ENCODE results near the gene SERTM2. TPM values are rescaled to one million over a fixed set of nuclear protein-coding genes. Genes with fewer than 3 reads are reported as not detected.

SERTM2 gene
- total RNA-seq, 1 experiment from 2014 or later, result 1.4 TPM

DNA sequence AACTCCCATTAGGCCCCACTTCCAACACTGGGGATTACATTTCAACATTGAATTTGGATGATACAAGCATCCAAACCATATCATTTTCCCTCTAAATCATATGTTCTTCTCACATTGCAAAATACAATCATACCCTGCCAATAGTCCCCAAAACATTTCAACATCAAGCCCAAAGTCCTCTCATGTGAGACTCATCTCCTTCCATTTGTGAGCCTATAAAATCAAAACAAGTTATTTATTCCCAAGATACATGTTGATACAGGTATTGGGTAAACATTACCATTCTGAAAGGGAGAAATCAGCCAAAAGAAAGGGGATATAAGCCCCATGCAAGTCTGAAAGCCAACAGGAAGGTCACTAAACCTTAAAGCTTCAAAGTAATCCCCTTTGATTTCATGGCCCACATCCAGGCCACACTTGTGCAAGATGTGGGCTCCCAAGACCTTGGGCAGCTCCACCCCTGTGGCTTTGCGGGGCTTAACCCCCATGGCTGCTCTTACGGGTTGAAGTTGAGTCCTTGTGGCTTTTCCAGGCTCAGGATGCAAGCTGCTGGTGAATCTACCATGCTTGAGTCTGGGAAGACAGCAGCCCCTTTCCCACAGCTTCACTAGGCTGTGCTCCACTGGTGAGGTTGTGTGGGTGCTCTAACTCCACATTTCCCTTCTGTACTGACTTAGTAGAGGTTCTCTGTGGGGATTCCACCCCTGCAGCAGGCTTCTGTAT lies 40.6 kb upstream of the SERTM2 start:
- ChIA-PET CTCF (no interaction called here), POLR2A (no interaction called here)
- intact Hi-C loops (cut with micrococcal nuclease; ENCODE audit: unreplicated experiment), result no loop called here
- Histone ChIP-seq H3K27me3 (replicated peaks; ENCODE audit: control insufficient read depth, insufficient read depth, low read length) (no peaks in the 10 kb centered on the region), H3K4me1 (no peaks in the 10 kb centered on the region), H3K4me3 (ENCODE audit: low read depth, low read length) (no peak overlapping the region), H3K9me3 (no peaks in the 10 kb centered on the region), H3K36me3 (ENCODE audit: control insufficient read depth, insufficient read depth, low read length) (no peaks in the 10 kb centered on the region)
- TF ChIP-seq, protein P1, sequence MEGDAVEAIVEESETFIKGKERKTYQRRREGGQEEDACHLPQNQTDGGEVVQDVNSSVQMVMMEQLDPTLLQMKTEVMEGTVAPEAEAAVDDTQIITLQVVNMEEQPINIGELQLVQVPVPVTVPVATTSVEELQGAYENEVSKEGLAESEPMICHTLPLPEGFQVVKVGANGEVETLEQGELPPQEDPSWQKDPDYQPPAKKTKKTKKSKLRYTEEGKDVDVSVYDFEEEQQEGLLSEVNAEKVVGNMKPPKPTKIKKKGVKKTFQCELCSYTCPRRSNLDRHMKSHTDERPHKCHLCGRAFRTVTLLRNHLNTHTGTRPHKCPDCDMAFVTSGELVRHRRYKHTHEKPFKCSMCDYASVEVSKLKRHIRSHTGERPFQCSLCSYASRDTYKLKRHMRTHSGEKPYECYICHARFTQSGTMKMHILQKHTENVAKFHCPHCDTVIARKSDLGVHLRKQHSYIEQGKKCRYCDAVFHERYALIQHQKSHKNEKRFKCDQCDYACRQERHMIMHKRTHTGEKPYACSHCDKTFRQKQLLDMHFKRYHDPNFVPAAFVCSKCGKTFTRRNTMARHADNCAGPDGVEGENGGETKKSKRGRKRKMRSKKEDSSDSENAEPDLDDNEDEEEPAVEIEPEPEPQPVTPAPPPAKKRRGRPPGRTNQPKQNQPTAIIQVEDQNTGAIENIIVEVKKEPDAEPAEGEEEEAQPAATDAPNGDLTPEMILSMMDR (IDR thresholded peaks at IDR 0.05; ENCODE audit: insufficient read depth in 1 of 2, low read depth in 1 of 2, low read length in 1 of 2, severe bottlenecking in 1 of 2, unreplicated experiment in 1 of 2), result no peak
- DNase-seq, result no peak
- H3K27ac Mint-ChIP-seq (ENCODE audit: unreplicated experiment), result no peak overlapping the region
- H3K9me3 Mint-ChIP-seq (ENCODE audit: unreplicated experiment), result peaks cover 8% of the 10 kb centered on the region
- BruUV-seq (replicated peaks), result no TSS peak
- no peaks in the 10 kb centered on the region for H3K27me3 Mint-ChIP-seq (ENCODE audit: insufficient read depth, unreplicated experiment)
- H3K36me3 Mint-ChIP-seq (ENCODE audit: insufficient read depth, unreplicated experiment), result no peaks in the 10 kb centered on the region
- H3K4me3 Mint-ChIP-seq (ENCODE audit: unreplicated experiment), result no peak overlapping the region
- H3K4me1 Mint-ChIP-seq (ENCODE audit: low read depth, unreplicated experiment), result no peaks in the 10 kb centered on the region

DNA sequence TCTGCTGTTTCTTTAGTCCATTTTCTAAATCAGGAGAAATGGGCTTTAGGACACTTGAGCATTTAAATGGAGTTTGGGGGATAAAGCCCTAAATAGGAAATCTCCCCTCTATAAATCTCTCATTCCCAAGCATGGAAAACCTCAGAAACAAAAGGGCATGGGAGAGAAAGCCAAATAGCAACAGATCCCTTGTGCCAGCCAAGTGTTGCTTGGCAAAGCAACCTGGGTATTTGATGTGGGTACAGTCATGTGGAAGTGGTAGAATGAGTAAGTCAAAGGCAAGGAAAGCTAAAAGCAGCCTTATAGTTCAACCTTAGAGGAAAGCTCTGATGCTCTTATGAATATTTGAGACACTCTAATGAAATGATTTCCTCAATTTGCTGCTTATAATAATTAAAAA lies 29.5 kb upstream of the SERTM2 start:
- no peaks in the 10 kb centered on the region for H3K36me3 Mint-ChIP-seq (ENCODE audit: insufficient read depth, unreplicated experiment)
- H3K27ac Mint-ChIP-seq (ENCODE audit: unreplicated experiment), result no peak overlapping the region
- TF ChIP-seq, protein P1 (IDR thresholded peaks at IDR 0.05; ENCODE audit: insufficient read depth in 1 of 2, low read depth in 1 of 2, low read length in 1 of 2, severe bottlenecking in 1 of 2, unreplicated experiment in 1 of 2), result no peak
- ChIA-PET CTCF (no interaction called here), POLR2A (no interaction called here)
- no peaks in the 10 kb centered on the region for H3K4me1 ChIP-seq
- no peak overlapping the region for H3K4me3 ChIP-seq (ENCODE audit: low read depth, low read length)
- no peaks in the 10 kb centered on the region for H3K9me3 ChIP-seq
- BruUV-seq (replicated peaks), result no TSS peak
- no peaks in the 10 kb centered on the region for H3K4me1 Mint-ChIP-seq (ENCODE audit: low read depth, unreplicated experiment)
- intact Hi-C loops (cut with micrococcal nuclease; ENCODE audit: unreplicated experiment), result no loop called here
- H3K36me3 ChIP-seq (ENCODE audit: control insufficient read depth, insufficient read depth, low read length), result no peaks in the 10 kb centered on the region
- H3K9me3 Mint-ChIP-seq (ENCODE audit: unreplicated experiment), result no peaks in the 10 kb centered on the region
- no peaks in the 10 kb centered on the region for H3K27me3 Mint-ChIP-seq (ENCODE audit: insufficient read depth, unreplicated experiment)
- H3K27me3 ChIP-seq (replicated peaks; ENCODE audit: control insufficient read depth, insufficient read depth, low read length), result no peaks in the 10 kb centered on the region
- DNase-seq, result no peak
- no peak overlapping the region for H3K4me3 Mint-ChIP-seq (ENCODE audit: unreplicated experiment)

DNA sequence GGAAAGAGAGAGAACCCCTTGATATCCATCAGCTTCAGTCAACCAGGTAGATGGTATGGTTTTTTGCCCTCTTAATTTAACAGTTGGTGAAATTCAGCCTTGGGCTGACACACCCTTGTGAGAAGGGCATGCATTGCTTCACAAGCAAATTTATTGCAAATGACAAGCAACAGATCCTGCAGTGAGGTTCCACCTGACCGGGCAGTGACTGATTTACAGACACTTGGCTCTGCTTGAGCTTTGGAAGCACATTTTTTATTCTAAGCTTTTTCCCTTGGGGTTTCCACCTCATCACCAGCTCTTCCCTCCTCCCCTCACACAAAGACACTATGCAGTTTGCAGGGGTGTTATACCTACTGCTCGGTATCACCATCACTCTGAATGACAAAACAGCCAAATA lies 28.3 kb upstream of the SERTM2 start:
- ChIA-PET CTCF (no interaction called here), POLR2A (no interaction called here)
- TF ChIP-seq, protein P1 (IDR thresholded peaks at IDR 0.05; ENCODE audit: insufficient read depth in 1 of 2, low read depth in 1 of 2, low read length in 1 of 2, severe bottlenecking in 1 of 2, unreplicated experiment in 1 of 2), result no peak
- Mint-ChIP-seq H3K27me3 (ENCODE audit: insufficient read depth, unreplicated experiment) (no peaks in the 10 kb centered on the region), H3K36me3 (ENCODE audit: insufficient read depth, unreplicated experiment) (no peaks in the 10 kb centered on the region), H3K4me3 (ENCODE audit: unreplicated experiment) (no peak overlapping the region), H3K27ac (ENCODE audit: unreplicated experiment) (no peak overlapping the region), H3K9me3 (ENCODE audit: unreplicated experiment) (no peaks in the 10 kb centered on the region), H3K4me1 (ENCODE audit: low read depth, unreplicated experiment) (no peaks in the 10 kb centered on the region)
- Histone ChIP-seq H3K9me3 (no peaks in the 10 kb centered on the region), H3K27me3 (replicated peaks; ENCODE audit: control insufficient read depth, insufficient read depth, low read length) (no peaks in the 10 kb centered on the region), H3K4me3 (ENCODE audit: low read depth, low read length) (no peak overlapping the region), H3K36me3 (ENCODE audit: control insufficient read depth, insufficient read depth, low read length) (no peaks in the 10 kb centered on the region), H3K4me1 (no peaks in the 10 kb centered on the region)
- intact Hi-C loops (cut with micrococcal nuclease; ENCODE audit: unreplicated experiment), result no loop called here
- BruUV-seq (replicated peaks), result no TSS peak
- no peak for DNase-seq

Measured in Caco-2 (cell line).